Fibroblast of lung (primary cell): ENCODE data around the gene NF1.

Experiments
- CTCF ChIP-seq, 2 donors: IDR thresholded peaks in 1 of 2; conservative IDR thresholded peaks in 1 of 2; 1 replicate in 1 of 2; 2 replicates in 1 of 2; pipeline ENCODE4 v1.5.1; 2011 to 2012; ENCODE audit warnings: low read length in 2 of 2, control low read depth in 1 of 2, inconsistent platforms in 1 of 2, low read depth in 1 of 2, mild to moderate bottlenecking in 1 of 2
- EZH2 ChIP-seq: IDR thresholded peaks from 2 replicates; pipeline ENCODE4 v1.5.1; 2012; ENCODE audit warnings: low read length, control low read depth, mild to moderate bottlenecking; ENCODE audit errors: missing control alignments

GRCh38 chr17:31126318-31126717, 31.5 kb downstream of the NF1 start:
- TF ChIP-seq CTCF (conservative IDR thresholded peaks at IDR 0.05 in 1 of 2, IDR thresholded peaks at IDR 0.05 in 1 of 2; ENCODE audit: low read depth in 1 of 2, low read length in 2 of 2) (no peak), EZH2 (no peak)
